B cell (primary cell): Measurements from ENCODE around the gene ARHGAP27.

ENCODE experiments used
- CTCF ChIP-seq: fragments of 200-600 bp; IDR thresholded peaks from one replicate; pipeline ENCODE4 v1.8.0; 2022; ENCODE audit warnings: antibody characterized with exemption, mild to moderate bottlenecking
- EZH2 ChIP-seq: IDR thresholded peaks from 2 replicates; pipeline ENCODE4 v1.6.1; 2012; ENCODE audit warnings: borderline replicate concordance, low read depth, mild to moderate bottlenecking, moderate library complexity, low read length; ENCODE audit not compliant: insufficient read depth, poor library complexity, severe bottlenecking

DNA sequence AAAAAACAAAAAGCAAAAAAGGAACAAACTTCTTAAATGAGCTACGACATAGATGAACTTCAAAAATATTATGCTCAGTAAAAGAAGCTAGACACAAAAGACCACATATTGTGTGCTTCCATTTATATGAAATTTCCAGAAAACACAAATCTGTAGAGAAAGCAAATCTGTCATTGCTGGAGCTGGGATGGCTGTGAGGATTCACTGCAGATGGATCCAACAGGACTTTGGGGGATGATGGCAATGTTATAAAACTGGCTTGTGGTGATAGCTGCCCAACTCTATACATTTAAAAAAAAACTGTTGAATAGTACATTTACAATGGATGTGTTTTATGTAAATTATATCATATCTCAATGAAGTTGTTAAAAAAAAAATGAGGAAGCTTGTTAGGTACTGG lies 63.2 kb downstream of the ARHGAP27 start:
- TF ChIP-seq CTCF, result no peak
- no peak for TF ChIP-seq EZH2
